ENCODE data around the gene ARHGAP6.
"Not testable (repeated sequence)": the region's sequence is repeated elsewhere in the genome, so short reads cannot be mapped to it uniquely, and the experiment has no call there.

The ARHGAP6 gene

DNA sequence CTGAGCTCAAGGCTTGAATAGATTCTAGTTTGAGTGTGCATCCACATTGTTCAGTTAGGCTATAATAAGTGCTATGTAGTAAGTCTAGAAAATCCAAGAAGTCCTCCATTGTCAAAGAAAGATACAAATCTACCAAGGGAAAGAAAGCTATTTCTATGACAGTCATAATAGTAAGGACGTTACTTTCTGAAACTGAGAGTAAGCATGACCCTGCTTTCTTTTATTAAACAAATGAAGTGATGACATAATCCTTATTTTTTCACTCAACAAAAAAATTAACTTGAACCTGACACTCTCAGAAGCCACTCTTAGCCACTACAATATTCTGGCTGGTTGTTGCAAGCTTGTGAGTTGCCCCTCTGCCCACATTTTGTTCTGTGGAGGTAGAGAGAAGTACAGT is 406.3 kb downstream of the ARHGAP6 start:
- no peak for DNase-seq
- in situ Hi-C loops (cut with MboI; ENCODE audit: low pct_unique_long_range_greater_than_20kb, low sequenced_read_pairs), result no loop called here

GRCh38 chrX:11257711-11258110 is 408.0 kb downstream of the ARHGAP6 start:
- DNase-seq, result no peak
- in situ Hi-C loops (cut with MboI; ENCODE audit: low pct_unique_long_range_greater_than_20kb, low sequenced_read_pairs), result no loop called here

GRCh38 chrX:11257290-11257689 is 408.4 kb downstream of the ARHGAP6 start:
- in situ Hi-C loops (cut with MboI; ENCODE audit: low pct_unique_long_range_greater_than_20kb, low sequenced_read_pairs), result no loop called here
- DNase-seq, result no peak

DNA sequence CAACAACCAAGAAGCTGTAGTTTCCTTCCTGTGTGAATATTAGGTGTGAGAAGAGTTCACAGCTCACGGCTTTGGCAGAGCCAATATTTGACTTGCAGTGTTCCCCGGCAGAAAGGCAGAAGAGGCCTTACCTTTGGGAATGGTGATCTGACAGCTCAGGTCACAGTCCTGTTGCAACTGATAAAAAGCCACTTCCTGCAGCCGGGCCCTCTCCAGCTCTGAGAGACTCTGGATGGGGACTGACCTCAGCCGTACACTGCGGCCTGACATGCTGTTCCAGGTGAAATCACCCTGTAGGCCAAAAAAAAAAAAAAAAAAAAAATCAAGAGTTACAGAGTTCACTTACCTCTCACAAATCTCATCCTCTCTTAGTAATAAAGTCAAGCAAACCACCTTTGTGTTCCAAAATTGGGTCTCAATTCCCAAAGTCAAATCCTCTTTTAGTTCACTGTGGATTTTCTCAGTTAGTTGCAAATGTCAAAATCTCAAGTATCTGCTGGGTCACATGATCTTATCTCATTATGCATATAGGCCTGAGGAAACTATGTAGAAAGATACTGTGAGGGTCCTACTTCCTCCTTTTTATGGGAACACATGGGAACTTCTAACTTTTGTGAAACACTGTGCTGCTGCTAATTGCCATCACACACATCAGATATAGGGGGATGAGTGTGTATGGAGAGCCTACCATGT is 411.2 kb downstream of the ARHGAP6 start:
- in situ Hi-C loops (cut with MboI; ENCODE audit: low pct_unique_long_range_greater_than_20kb, low sequenced_read_pairs), result no loop called here
- peak; percentile 1 for DNase-seq

DNA sequence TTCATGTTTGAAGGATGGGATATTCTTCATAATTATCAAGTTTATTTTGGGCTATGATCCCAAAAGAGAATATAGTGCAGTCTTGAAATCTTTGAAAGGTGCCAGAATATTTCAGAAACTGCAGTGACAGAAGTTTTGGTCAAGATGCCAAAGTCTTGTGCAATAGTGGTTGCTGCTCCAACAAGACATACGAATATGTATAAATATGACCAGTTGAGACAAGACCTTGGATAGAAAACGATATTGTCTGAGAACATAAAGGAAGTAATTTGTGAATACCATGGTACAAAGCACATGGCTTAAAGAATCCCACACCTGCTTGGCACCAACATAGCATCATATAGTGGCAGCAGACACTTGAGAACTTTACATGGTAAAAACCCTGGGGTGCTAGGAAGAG is 421.1 kb downstream of the ARHGAP6 start:
- no peak for DNase-seq

GRCh38 chrX:11242704-11243103 is 423.0 kb downstream of the ARHGAP6 start:
- DNase-seq, result no peak
- in situ Hi-C loops (cut with MboI; ENCODE audit: low pct_unique_long_range_greater_than_20kb, low sequenced_read_pairs), result no loop called here

More for the DNA sequence above, 421.1 kb downstream of the ARHGAP6 start:
- in situ Hi-C loops (cut with MboI; ENCODE audit: low pct_unique_long_range_greater_than_20kb, low sequenced_read_pairs), result no loop called here

GRCh38 chrX:11241720-11242119 is 424.0 kb downstream of the ARHGAP6 start:
- DNase-seq, result no peak
- in situ Hi-C loops (cut with MboI; ENCODE audit: low pct_unique_long_range_greater_than_20kb, low sequenced_read_pairs), result no loop called here

GRCh38 chrX:11239230-11239629 is 426.5 kb downstream of the ARHGAP6 start:
- DNase-seq, result no peak
- in situ Hi-C loops (cut with MboI; ENCODE audit: low pct_unique_long_range_greater_than_20kb, low sequenced_read_pairs), result no loop called here

GRCh38 chrX:11235377-11235776 is 430.3 kb downstream of the ARHGAP6 start:
- DNase-seq; in situ Hi-C loops (cut with MboI; ENCODE audit: low pct_unique_long_range_greater_than_20kb, low sequenced_read_pairs): not testable (repeated sequence)

- in situ Hi-C loops (cut with MboI; ENCODE audit: low pct_unique_long_range_greater_than_20kb, low sequenced_read_pairs), result no loop called here
- no peak for DNase-seq
Observed at GRCh38 chrX:11215191-11215921, 450.4 kb downstream of the ARHGAP6 start.

DNA sequence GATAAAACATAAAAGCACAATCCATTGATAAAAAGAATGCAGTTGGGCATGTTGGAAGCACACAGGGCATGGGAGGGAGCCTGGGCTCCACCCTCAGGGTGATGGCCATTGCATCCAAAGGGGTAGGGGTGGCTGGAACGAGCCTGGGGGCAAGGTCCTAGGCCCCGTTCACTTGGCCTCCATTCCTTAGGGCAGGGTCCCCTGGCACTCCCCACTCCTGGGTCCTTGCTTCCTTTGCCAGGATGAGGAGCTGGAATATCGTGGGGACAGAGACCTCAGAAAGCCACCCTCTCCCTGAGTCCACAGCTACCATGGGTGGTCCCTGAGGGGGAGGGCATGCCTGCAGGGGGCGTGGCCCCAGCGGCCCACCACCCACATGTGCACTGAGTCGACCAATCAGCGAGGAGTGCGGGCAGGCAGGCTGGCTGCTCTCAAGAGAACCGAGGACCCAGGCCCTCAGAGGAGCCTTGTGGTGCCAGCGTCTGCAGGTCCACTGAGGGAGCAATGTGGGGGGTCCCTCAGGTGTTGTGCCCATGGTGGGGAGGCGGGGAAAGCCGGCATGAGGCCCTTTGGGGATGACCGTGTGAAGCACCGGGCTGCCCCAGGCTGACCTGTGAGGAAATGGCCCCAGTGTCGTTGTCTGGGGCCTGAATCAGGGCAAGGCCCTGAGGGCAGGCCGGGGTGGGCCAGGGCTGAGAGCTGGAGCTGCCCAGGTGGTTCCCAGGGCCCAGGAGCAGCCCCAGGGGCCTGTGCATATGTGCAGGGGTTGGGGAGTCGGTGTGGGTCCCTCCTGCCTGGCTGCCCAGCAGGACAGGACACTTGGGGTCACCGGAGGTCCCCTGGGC is 451.2 kb downstream of the ARHGAP6 start:
- DNase-seq, result no peak
- in situ Hi-C loops (cut with MboI; ENCODE audit: low pct_unique_long_range_greater_than_20kb, low sequenced_read_pairs), result no loop called here

DNA sequence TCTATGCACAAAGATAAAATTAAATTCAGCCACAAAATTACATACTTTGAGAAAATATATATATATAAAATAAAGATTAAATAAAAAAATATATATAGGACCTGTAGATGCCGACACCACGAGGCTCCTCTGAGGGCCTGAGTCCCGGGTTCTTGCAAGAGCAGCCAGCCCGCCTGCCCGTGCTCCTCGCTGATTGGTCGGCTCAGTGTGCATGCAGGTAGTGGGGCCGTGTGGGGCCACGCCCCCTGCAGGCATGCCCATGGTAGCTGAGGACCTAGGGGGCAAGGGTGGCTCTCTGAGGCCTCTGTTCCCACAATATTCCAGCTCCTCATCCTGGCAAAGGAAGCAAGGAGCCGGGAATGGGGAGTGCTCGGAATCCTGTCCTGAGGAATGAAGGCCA is 453.0 kb downstream of the ARHGAP6 start:
- no peak for DNase-seq
- in situ Hi-C loops (cut with MboI; ENCODE audit: low pct_unique_long_range_greater_than_20kb, low sequenced_read_pairs), result no loop called here

- in situ Hi-C loops (cut with MboI; ENCODE audit: low pct_unique_long_range_greater_than_20kb, low sequenced_read_pairs), result no loop called here
- DNase-seq, result no peak
Observed at GRCh38 chrX:11210415-11210801, 455.3 kb downstream of the ARHGAP6 start.

- no peak for DNase-seq
- in situ Hi-C loops (cut with MboI; ENCODE audit: low pct_unique_long_range_greater_than_20kb, low sequenced_read_pairs), result no loop called here
Observed at GRCh38 chrX:11209798-11210414, 455.8 kb downstream of the ARHGAP6 start.

DNA sequence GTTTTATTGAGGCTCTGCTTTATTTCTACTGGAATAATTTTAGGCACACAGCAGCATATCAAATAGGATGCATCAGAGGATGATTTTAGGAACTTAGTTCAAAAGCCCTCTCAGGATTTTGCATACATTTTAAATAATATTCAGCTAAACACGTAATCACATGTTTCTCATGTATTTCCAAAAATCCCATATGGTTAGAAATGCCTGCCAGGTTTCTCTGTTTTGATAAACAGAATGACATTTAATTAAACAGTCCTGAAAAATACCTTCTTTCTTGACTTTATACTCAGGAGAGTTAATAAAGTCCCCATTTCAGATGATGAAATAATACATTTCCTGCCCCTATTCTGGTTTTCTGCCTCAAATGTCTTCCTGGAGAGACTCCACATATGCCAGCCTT is 459.0 kb downstream of the ARHGAP6 start:
- in situ Hi-C loops (cut with MboI; ENCODE audit: low pct_unique_long_range_greater_than_20kb, low sequenced_read_pairs), result no loop called here

GRCh38 chrX:11205796-11206195 is 459.9 kb downstream of the ARHGAP6 start:
- in situ Hi-C loops (cut with MboI; ENCODE audit: low pct_unique_long_range_greater_than_20kb, low sequenced_read_pairs), result no loop called here
- no peak for DNase-seq

More for the DNA sequence above, 459.0 kb downstream of the ARHGAP6 start:
- no peak for DNase-seq

DNA sequence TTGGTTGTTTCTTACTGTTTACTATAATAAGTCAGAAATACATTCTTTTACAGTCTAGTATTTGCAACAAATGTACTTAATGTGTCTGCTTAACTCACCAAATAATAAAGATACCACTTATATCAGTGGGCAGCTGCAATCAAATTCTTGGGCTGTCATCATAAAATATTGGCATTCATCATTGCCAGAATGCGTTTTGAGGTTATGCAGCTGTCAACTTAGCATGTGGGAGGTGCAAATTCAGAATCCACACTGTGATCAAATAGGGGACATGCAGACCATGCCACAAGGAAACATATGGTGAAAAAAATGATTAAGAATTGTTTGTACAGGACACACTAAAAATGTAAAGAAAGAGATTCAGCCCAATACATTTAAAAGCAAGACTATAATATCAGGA is 468.0 kb downstream of the ARHGAP6 start:
- in situ Hi-C loops (cut with MboI; ENCODE audit: low pct_unique_long_range_greater_than_20kb, low sequenced_read_pairs), result no loop called here
- DNase-seq, result no peak

DNA sequence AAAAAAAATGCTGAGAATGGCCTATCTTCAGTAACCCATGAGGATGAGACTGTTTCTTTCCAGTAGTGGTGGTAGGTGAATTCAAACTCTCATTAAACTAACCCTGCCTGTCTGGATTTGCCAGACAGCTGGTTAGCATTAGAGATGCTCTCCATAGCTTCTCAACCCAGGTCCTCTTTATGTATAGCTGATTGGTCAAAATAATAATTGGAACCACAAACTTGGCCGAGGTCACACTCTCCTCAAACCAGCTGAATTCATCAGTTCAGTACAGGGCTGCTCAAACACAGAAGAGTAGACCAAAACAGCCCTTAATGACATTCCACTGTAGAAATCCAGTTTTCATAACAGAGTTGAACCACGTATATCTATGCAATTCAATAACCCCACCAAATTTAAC is 469.2 kb downstream of the ARHGAP6 start:
- in situ Hi-C loops (cut with MboI; ENCODE audit: low pct_unique_long_range_greater_than_20kb, low sequenced_read_pairs), result no loop called here

GRCh38 chrX:11193035-11193469 is 472.7 kb downstream of the ARHGAP6 start:
- in situ Hi-C loops (cut with MboI; ENCODE audit: low pct_unique_long_range_greater_than_20kb, low sequenced_read_pairs), result no loop called here
- no peak for DNase-seq

More for the DNA sequence above, 469.2 kb downstream of the ARHGAP6 start:
- DNase-seq, result no peak

Measured in KBM-7 (cell line).